HEK293T (cell line): ENCODE results near the gene AGAP1.
"Not testable (repeated sequence)": the region's sequence is repeated elsewhere in the genome, so short reads cannot be mapped to it uniquely, and the experiment has no call there.

Experiments
- CTCF ChIA-PET: fragments of 350-600 bp; formaldehyde crosslinking; extraction: SDS; loops from one replicate; lab custom pipeline; 2021; ENCODE audit warnings: antibody characterized with exemption, inconsistent platforms; lab: Yijun Ruan, JAX
- POLR2A ChIA-PET: fragments of 350-600 bp; formaldehyde crosslinking; extraction: SDS; loops from one replicate; lab custom pipeline; 2020; ENCODE audit warnings: antibody characterized with exemption, inconsistent platforms; lab: Yijun Ruan, JAX
- DNase-seq: peaks from one replicate; pipeline ENCODE4 v3.0.0; 2012; ENCODE audit warnings: mixed read lengths; ENCODE audit errors: extremely low spot score
- ARNT ChIP-seq: fragments of 450-650 bp; IDR thresholded peaks from 2 replicates; pipeline ENCODE4 v1.6.1; 2017; ENCODE audit warnings: mild to moderate bottlenecking
- BHLHE40 ChIP-seq: fragments of 450-650 bp; IDR thresholded peaks from 2 replicates; pipeline ENCODE4 v1.6.1; 2016; ENCODE audit warnings: mild to moderate bottlenecking, moderate library complexity, borderline replicate concordance
- CTBP1 ChIP-seq: fragments of 450-650 bp; IDR thresholded peaks from 2 replicates; pipeline ENCODE4 v1.6.1; 2016; ENCODE audit warnings: borderline replicate concordance
- ELF4 ChIP-seq: fragments of 450-650 bp; IDR thresholded peaks from 2 replicates; pipeline ENCODE4 v1.6.1; 2017; ENCODE audit warnings: antibody characterized with exemption
- FOXA1 ChIP-seq: fragments of 450-650 bp; IDR thresholded peaks from 2 replicates; pipeline ENCODE4 v1.6.1; 2016; ENCODE audit warnings: mild to moderate bottlenecking
- FOXK2 ChIP-seq: fragments of 450-650 bp; IDR thresholded peaks from 2 replicates; pipeline ENCODE4 v1.6.1; 2016; ENCODE audit warnings: mild to moderate bottlenecking
- FOXM1 ChIP-seq: fragments of 450-650 bp; IDR thresholded peaks from 2 replicates; pipeline ENCODE4 v1.6.1; 2017; ENCODE audit warnings: mild to moderate bottlenecking, borderline replicate concordance
- HDGF ChIP-seq: fragments of 450-650 bp; IDR thresholded peaks from 2 replicates; pipeline ENCODE4 v1.6.1; 2017; ENCODE audit warnings: antibody characterized with exemption, borderline replicate concordance
- L3MBTL2 ChIP-seq: fragments of 450-650 bp; conservative IDR thresholded peaks from 2 replicates; pipeline ENCODE4 v1.6.1; 2016; ENCODE audit warnings: mild to moderate bottlenecking
- LEF1 ChIP-seq: fragments of 450-650 bp; IDR thresholded peaks from 2 replicates; pipeline ENCODE4 v1.6.1; 2017; ENCODE audit warnings: mild to moderate bottlenecking, borderline replicate concordance
- NFRKB ChIP-seq: fragments of 450-650 bp; IDR thresholded peaks from 2 replicates; pipeline ENCODE4 v1.6.1; 2016; ENCODE audit warnings: mild to moderate bottlenecking, moderate library complexity
- PKNOX1 ChIP-seq: fragments of 450-650 bp; IDR thresholded peaks from 2 replicates; pipeline ENCODE4 v1.6.1; 2016
- SP1 ChIP-seq: fragments of 450-650 bp; IDR thresholded peaks from 2 replicates; pipeline ENCODE4 v1.6.1; 2017
- SUZ12 ChIP-seq: fragments of 450-650 bp; IDR thresholded peaks from 2 replicates; pipeline ENCODE4 v1.6.1; 2016; ENCODE audit warnings: mild to moderate bottlenecking
- TARDBP ChIP-seq: fragments of 450-650 bp; IDR thresholded peaks from 2 replicates; pipeline ENCODE4 v1.6.1; 2016
- ZNF384 ChIP-seq: fragments of 450-650 bp; IDR thresholded peaks from 2 replicates; pipeline ENCODE4 v1.6.1; 2016

AGAP1 gene

GRCh38 chr2:235601960-235602704 is 108.3 kb downstream of the AGAP1 start:
- no peak for DNase-seq
- TF ChIP-seq FOXA1 (no peak), ELF4 (no peak), NFRKB (no peak), ZNF384 (no peak), PKNOX1 (no peak), LEF1 (no peak), ARNT (no peak), FOXK2 (no peak), BHLHE40 (no peak), SUZ12 (no peak), SP1 (no peak), FOXM1 (no peak), HDGF (no peak)
- CTCF ChIA-PET, result no interaction called here
- POLR2A ChIA-PET, result no interaction called here

- DNase-seq, CTCF ChIA-PET, POLR2A ChIA-PET: not testable (repeated sequence)
Measured at GRCh38 chr2:235602971-235603370, 109.1 kb downstream of the AGAP1 start.

- ChIA-PET POLR2A (no interaction called here), CTCF (no interaction called here)
- DNase-seq, result no peak
- TF ChIP-seq LEF1, result no peak
- TF ChIP-seq ELF4, result no peak
- TF ChIP-seq TARDBP, result no peak
- TF ChIP-seq NFRKB, result no peak
- no peak for TF ChIP-seq BHLHE40
- no peak for TF ChIP-seq HDGF
- TF ChIP-seq FOXA1, result no peak
- TF ChIP-seq FOXK2, result no peak
- TF ChIP-seq SP1, result no peak
- no peak for TF ChIP-seq L3MBTL2
- TF ChIP-seq ARNT, result no peak
- no peak for TF ChIP-seq PKNOX1
- no peak for TF ChIP-seq SUZ12
- no peak for TF ChIP-seq ZNF384
- TF ChIP-seq FOXM1, result no peak
Measured at GRCh38 chr2:235603659-235604058, 109.8 kb downstream of the AGAP1 start.

- DNase-seq, result no peak
- ChIA-PET POLR2A (no interaction called here), CTCF (no interaction called here)
- TF ChIP-seq LEF1, result no peak
- no peak for TF ChIP-seq HDGF
- no peak for TF ChIP-seq SUZ12
- TF ChIP-seq CTBP1, result no peak
- no peak for TF ChIP-seq BHLHE40
- no peak for TF ChIP-seq ELF4
- no peak for TF ChIP-seq ARNT
- TF ChIP-seq FOXA1, result no peak
Measured at GRCh38 chr2:235605312-235606003, 111.6 kb downstream of the AGAP1 start.

GRCh38 chr2:235606004-235606715 is 112.3 kb downstream of the AGAP1 start:
- POLR2A ChIA-PET, result no interaction called here
- CTCF ChIA-PET, result no interaction called here
- no peak for DNase-seq

More at GRCh38 chr2:235606004-235606715, 112.3 kb downstream of the AGAP1 start:
- TF ChIP-seq L3MBTL2, result no peak
- TF ChIP-seq TARDBP, result no peak
- no peak for TF ChIP-seq ZNF384
- no peak for TF ChIP-seq BHLHE40
- TF ChIP-seq FOXK2, result no peak
- TF ChIP-seq HDGF, result no peak
- TF ChIP-seq SP1, result no peak
- no peak for TF ChIP-seq NFRKB
- no peak for TF ChIP-seq ELF4
- no peak for TF ChIP-seq FOXA1
- TF ChIP-seq SUZ12, result no peak
- TF ChIP-seq FOXM1, result no peak
- TF ChIP-seq PKNOX1, result no peak
- no peak for TF ChIP-seq CTBP1
- no peak for TF ChIP-seq LEF1
- no peak for TF ChIP-seq ARNT
